PFSK-1 (cell line): Measurements from ENCODE around the gene FDX1.

Experiments used
- FOXP2 ChIP-seq: optimal IDR thresholded peaks from 2 replicates; pipeline ENCODE3; 2011; ENCODE audit warnings: borderline replicate concordance, control low read depth, inconsistent platforms; ENCODE audit not compliant: insufficient read depth; ENCODE audit errors: extremely low read length, extremely low read depth
- POLR2AphosphoS5 ChIP-seq: IDR thresholded peaks from 2 replicates; pipeline ENCODE4 v1.6.1; 2012; ENCODE audit warnings: low read depth, mild to moderate bottlenecking, control low read depth, low read length, moderate library complexity
- REST ChIP-seq, 2 experiments: IDR thresholded peaks; 2 replicates each; pipeline versions ENCODE4 v1.6.1 to v1.8.0; 2011 to 2012; ENCODE audit warnings: low read depth in 2 of 2, low read length in 2 of 2, control low read depth in 1 of 2, inconsistent platforms in 1 of 2, mild to moderate bottlenecking in 1 of 2, moderate library complexity in 1 of 2; ENCODE audit not compliant: insufficient read depth in 1 of 2
- SIN3A ChIP-seq: IDR thresholded peaks from 2 replicates; pipeline ENCODE4 v1.6.1; 2012; ENCODE audit warnings: mild to moderate bottlenecking, low read length, moderate library complexity, borderline replicate concordance; ENCODE audit not compliant: insufficient read depth
- TAF1 ChIP-seq: IDR thresholded peaks from 2 replicates; pipeline ENCODE4 v1.6.1; 2012; ENCODE audit warnings: low read length, control low read depth, borderline replicate concordance; ENCODE audit not compliant: insufficient read depth

The FDX1 gene

GRCh38 chr11:110430267-110431050 is 711 bp downstream of the FDX1 start:
- TF ChIP-seq TAF1: no peak
- TF ChIP-seq REST (IDR thresholded peaks at IDR 0.05; ENCODE audit: insufficient read depth in 1 of 2, low read depth in 2 of 2, low read length in 2 of 2): no peak
- TF ChIP-seq SIN3A: no peak; the same call in 1 of the 2 replicates
- no peak for TF ChIP-seq POLR2AphosphoS5
- TF ChIP-seq FOXP2: no peak

DNA sequence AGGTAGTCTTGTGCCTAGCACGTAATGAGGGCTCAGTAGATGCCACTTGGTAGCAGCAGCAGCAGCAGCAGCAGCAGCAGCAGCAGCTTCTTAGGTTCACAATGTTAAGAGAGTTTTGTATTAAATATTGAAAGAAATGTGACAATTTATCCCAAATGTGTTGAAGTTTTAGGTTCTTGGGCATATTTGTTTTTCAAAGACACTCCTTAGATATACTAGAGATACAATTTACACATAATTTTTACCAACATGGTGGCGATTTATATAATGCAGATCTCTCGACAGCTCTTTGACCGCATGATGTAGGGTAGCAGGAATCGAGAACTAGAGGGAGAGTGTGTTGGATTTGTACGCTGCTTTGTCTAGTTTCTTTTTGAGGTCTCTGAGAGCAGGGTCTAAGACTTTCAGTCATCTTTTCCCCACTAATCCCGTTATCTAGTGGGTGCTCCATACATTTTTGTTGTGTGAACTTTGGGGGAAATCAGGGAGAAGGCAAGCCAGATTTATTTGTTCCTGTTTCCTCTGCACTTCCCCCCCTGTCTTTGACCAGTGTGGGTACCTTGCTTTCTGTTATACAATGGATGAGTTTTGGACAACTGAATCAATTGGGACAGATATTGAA is 1.4 kb downstream of the FDX1 start:
- TF ChIP-seq TAF1 (no peak), FOXP2 (no peak), REST (IDR thresholded peaks at IDR 0.05; ENCODE audit: insufficient read depth in 1 of 2, low read depth in 2 of 2, low read length in 2 of 2) (no peak), POLR2AphosphoS5 (no peak), SIN3A (no peak)

- TF ChIP-seq FOXP2 (no peak), SIN3A (no peak), POLR2AphosphoS5 (no peak), REST (IDR thresholded peaks at IDR 0.05; ENCODE audit: insufficient read depth in 1 of 2, low read depth in 2 of 2, low read length in 2 of 2) (no peak), TAF1 (no peak)
Observed at GRCh38 chr11:110431674-110432073, 1.9 kb downstream of the FDX1 start.

- TF ChIP-seq TAF1: no peak
- TF ChIP-seq FOXP2: no peak
- TF ChIP-seq REST (IDR thresholded peaks at IDR 0.05; ENCODE audit: insufficient read depth in 1 of 2, low read depth in 2 of 2, low read length in 2 of 2): no peak
- no peak for TF ChIP-seq SIN3A
- no peak for TF ChIP-seq POLR2AphosphoS5
Observed at GRCh38 chr11:110432713-110433392, 3.1 kb downstream of the FDX1 start.
